T-helper 17 cell (primary cell): ENCODE results near the gene XRN2. TPM values are rescaled to one million over a fixed set of nuclear protein-coding genes. Genes with fewer than 3 reads are reported as not detected.
A peak's percentile ranks its signal among the peaks of the same experiment; 100 is the strongest.

Source experiments
- ATAC-seq: fragments of 150-1000 bp; cut with Tn5 transposase; 2 replicates; pipeline ENCODE4 v1.10.0; 2021; ENCODE audit warnings: mild to moderate bottlenecking, moderate library complexity
- DNase-seq, 3 donors: peaks; one replicate each; pipeline versions ENCODE4 v3.0.0 to v3.0.0-alpha.2; 2020 to 2021
- H3K9me3 ChIP-seq: one replicate; pipeline ENCODE4 v1.7.0; 2013; ENCODE audit warnings: low read length, mild to moderate bottlenecking; ENCODE audit not compliant: control insufficient read depth, poor library complexity, severe bottlenecking
- H3K27ac Mint-ChIP-seq: one replicate; pipeline ENCODE4 v1.8.0; 2022; ENCODE audit warnings: mild to moderate bottlenecking, moderate library complexity, mixed read lengths
- H3K27me3 Mint-ChIP-seq: one replicate; pipeline ENCODE4 v1.8.0; 2022; ENCODE audit warnings: mixed read lengths
- H3K36me3 Mint-ChIP-seq: one replicate; pipeline ENCODE4 v1.8.0; 2022; ENCODE audit warnings: low read depth, mixed read lengths
- H3K4me1 Mint-ChIP-seq: one replicate; pipeline ENCODE4 v1.8.0; 2022; ENCODE audit warnings: mild to moderate bottlenecking, mixed read lengths
- H3K4me3 Mint-ChIP-seq: one replicate; pipeline ENCODE4 v1.8.0; 2022; ENCODE audit warnings: mild to moderate bottlenecking, moderate library complexity, mixed read lengths
- total RNA-seq, 4 donors: library from RNA in 2 of 4; stranded (reverse) in 2 of 4; gene quantifications; one replicate each; pipeline ENCODE4 v1.2.3 and lab custom pipeline; 2022 to 2026

XRN2 gene
- total RNA-seq, 2 donors from 2014 or later = 53.7 to 59.2 TPM

GRCh38 chr20:21278829-21279228, 24.3 kb upstream of the XRN2 start:
- H3K4me1 Mint-ChIP-seq = peaks cover 17% of the 10 kb centered on the region
- H3K27me3 Mint-ChIP-seq = peaks cover 18% of the 10 kb centered on the region

DNA sequence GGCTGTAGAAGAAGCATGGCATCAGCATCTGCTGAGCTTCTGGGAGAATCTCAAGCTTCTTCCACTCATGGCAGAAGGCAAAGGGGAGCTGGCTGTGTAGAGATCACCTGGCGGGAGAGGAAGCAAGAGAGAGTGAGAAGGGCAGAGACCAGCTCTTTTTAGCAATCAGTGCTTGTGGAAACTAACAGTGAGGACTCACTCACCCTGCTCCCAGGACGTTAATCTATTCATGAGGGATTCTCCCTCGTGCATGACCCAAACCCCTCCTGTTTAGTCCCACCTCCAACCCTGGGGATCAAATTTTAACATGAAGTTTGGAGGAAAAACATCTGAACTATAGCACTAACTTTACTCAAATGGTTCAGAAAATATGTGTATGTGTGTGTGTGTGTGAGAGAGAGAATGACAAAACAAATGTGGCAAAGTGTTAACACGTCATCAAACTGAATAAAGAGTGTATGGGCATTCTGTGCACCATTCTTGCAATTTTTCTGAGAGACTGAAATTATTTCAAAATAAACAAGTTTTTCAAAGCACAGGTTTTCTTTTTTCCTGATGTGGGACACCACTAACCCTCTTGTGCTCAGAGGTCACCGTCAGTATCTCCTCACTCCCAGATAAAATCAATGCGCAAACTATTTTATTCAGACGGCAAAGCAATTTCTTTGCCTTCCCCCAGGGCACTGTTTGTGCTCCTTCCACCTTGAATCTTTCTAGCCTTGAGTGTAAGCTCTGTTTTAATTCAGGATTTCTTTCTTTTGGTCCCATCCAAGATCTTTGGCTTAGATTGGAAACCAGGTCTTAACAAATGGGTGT, 23.2 kb upstream of the XRN2 start:
- Mint-ChIP-seq H3K4me3 (no peak overlapping the region), H3K4me1 (peaks cover 17% of the 10 kb centered on the region), H3K27me3 (peaks cover 14% of the 10 kb centered on the region), H3K27ac (no peak overlapping the region), H3K36me3 (no peaks in the 10 kb centered on the region)
- ATAC-seq (no peak), DNase-seq (no peak)
- H3K9me3 ChIP-seq = no peaks in the 10 kb centered on the region

More at GRCh38 chr20:21278829-21279228, 24.3 kb upstream of the XRN2 start:
- DNase-seq (no peak), ATAC-seq (no peak)
- Mint-ChIP-seq H3K27ac (no peak overlapping the region), H3K36me3 (no peaks in the 10 kb centered on the region), H3K4me3 (no peak overlapping the region)
- H3K9me3 ChIP-seq = no peaks in the 10 kb centered on the region

GRCh38 chr20:21280522-21281016, 22.6 kb upstream of the XRN2 start:
- H3K9me3 ChIP-seq = no peaks in the 10 kb centered on the region
- DNase-seq = no peak
- no peak overlapping the region for H3K27ac Mint-ChIP-seq
- H3K4me1 Mint-ChIP-seq = peaks cover 17% of the 10 kb centered on the region
- H3K4me3 Mint-ChIP-seq = no peak overlapping the region
- no peak for ATAC-seq
- H3K36me3 Mint-ChIP-seq = no peaks in the 10 kb centered on the region
- peaks cover 13% of the 10 kb centered on the region for H3K27me3 Mint-ChIP-seq

DNA sequence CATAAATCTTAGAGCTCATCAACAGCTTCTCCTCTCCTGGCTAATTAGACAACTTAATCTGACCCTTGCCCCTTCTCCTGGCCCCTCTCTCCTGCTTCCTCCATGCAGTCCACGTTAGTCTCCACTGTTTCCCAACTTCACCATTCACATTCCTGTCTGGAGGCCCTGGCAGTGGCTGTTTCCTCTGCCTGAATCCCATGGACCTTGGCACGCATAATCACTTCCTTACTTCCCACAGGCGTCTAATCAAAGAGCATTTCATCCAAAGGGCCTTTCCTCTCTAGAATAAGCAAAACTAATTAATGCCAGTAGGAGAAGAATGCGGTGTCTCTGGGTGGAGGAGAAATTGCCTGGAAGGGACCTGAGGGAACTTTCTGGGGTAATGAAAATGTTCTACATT, 16.4 kb upstream of the XRN2 start:
- DNase-seq (no peak), ATAC-seq (no peak)
- no peaks in the 10 kb centered on the region for H3K9me3 ChIP-seq
- Mint-ChIP-seq H3K36me3 (no peaks in the 10 kb centered on the region), H3K4me3 (no peak overlapping the region), H3K4me1 (no peaks in the 10 kb centered on the region), H3K27me3 (peaks cover 34% of the 10 kb centered on the region), H3K27ac (no peak overlapping the region)

- Mint-ChIP-seq H3K36me3 (no peaks in the 10 kb centered on the region), H3K27me3 (peaks cover 43% of the 10 kb centered on the region), H3K27ac (no peak overlapping the region), H3K4me1 (no peaks in the 10 kb centered on the region), H3K4me3 (no peak overlapping the region)
- no peak for DNase-seq
- no peaks in the 10 kb centered on the region for H3K9me3 ChIP-seq
- no peak for ATAC-seq
Measured at GRCh38 chr20:21288587-21289370, 14.4 kb upstream of the XRN2 start.

DNA sequence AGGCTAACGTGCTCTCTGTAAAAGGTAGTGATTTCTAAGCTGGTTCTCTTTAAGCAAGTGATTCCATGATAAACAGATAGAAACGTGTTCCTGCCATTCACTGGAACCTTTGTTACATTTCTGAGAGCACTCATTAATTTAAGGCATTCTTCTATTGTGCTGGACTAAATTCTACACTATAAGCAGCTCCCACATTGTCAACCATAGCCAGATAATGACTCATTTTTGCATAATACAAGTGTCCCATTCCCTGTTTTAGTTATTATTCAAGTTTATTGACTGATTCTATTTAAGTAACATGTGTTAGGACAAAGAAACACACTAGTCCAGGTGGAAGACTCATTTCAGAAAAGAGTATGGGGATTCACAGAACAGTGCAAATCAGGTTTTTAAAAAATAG, 13.5 kb upstream of the XRN2 start:
- Mint-ChIP-seq H3K27ac (no peak overlapping the region), H3K36me3 (no peaks in the 10 kb centered on the region), H3K4me3 (no peak overlapping the region), H3K27me3 (peaks cover 48% of the 10 kb centered on the region), H3K4me1 (no peaks in the 10 kb centered on the region)
- H3K9me3 ChIP-seq = no peaks in the 10 kb centered on the region
- DNase-seq = no peak
- ATAC-seq = no peak

DNA sequence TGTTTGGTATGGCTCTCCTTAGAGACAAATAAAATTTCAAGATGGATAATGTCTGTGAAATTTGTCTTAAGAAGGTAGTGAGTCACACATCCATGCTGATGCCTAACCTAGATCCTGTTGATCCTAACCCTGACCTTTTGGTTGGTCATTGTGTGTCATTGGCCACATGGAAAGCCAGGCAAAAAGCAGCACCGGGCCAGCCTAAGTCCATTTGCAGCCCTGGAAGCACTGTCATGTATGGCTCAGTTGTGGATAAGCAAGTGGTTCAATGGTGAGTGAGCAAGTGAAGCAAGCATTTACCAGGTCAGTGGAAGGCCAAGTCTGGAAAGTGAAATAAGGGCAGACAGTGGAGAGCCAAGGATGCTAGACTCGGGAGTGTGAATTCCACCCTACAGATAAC, 12.1 kb upstream of the XRN2 start:
- no peaks in the 10 kb centered on the region for H3K4me1 Mint-ChIP-seq
- no peaks in the 10 kb centered on the region for H3K36me3 Mint-ChIP-seq
- DNase-seq = no peak
- no peaks in the 10 kb centered on the region for H3K9me3 ChIP-seq
- H3K27ac Mint-ChIP-seq = no peak overlapping the region
- H3K4me3 Mint-ChIP-seq = no peak overlapping the region
- H3K27me3 Mint-ChIP-seq = peaks cover 44% of the 10 kb centered on the region
- no peak for ATAC-seq

GRCh38 chr20:21294755-21295154, 8.4 kb upstream of the XRN2 start:
- Mint-ChIP-seq H3K27ac (no peak overlapping the region), H3K36me3 (peaks cover 3% of the 10 kb centered on the region), H3K27me3 (peaks cover 53% of the 10 kb centered on the region), H3K4me3 (no peak overlapping the region), H3K4me1 (peaks cover 3% of the 10 kb centered on the region)
- no peaks in the 10 kb centered on the region for H3K9me3 ChIP-seq
- ATAC-seq (no peak), DNase-seq (no peak)

DNA sequence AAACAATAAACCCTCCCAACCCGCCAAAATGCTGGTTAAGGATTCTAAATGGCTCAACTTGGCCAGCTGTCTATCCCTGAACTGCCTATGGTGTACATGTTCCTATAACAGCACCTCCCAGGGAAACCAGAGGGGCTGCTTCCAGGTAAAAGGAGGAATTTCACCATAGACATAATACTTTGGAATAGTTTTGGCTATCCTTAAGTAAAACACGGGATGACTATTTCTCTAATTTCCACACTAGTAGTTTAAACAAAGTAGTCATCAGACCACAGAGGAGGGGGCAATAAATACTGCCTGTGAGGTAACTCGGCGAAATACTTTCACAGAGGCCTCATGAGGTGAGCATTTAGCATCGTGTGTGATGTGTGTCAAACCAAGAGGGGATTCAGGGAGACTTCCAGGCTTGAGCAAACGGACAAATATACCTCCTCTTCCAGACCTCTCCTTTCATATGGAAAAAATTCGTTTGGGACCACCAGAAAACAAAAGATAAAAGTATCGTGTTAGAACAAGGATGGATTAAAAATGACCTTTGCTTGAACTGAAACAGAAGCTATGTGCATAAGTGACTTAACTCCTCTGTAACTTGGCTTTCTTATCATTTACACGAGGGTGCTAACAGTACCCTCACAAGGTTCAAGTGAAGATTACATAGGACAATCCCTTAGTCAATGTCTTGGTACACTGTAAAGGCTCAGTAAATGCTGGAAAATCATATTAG, 1.0 kb upstream of the XRN2 start:
- DNase-seq = no peak
- Mint-ChIP-seq H3K36me3 (peaks cover 8% of the 10 kb centered on the region), H3K4me3 (peak overlapping the region; percentile 97), H3K4me1 (peaks cover 29% of the 10 kb centered on the region), H3K27ac (peak overlapping the region; percentile 94), H3K27me3 (peaks cover 25% of the 10 kb centered on the region)
- no peaks in the 10 kb centered on the region for H3K9me3 ChIP-seq
- ATAC-seq = no peak

GRCh38 chr20:21302664-21303060, 469 bp upstream of the XRN2 start:
- H3K36me3 Mint-ChIP-seq = peaks cover 7% of the 10 kb centered on the region
- peaks cover 20% of the 10 kb centered on the region for H3K27me3 Mint-ChIP-seq
- DNase-seq = no peak
- H3K4me1 Mint-ChIP-seq = peaks cover 27% of the 10 kb centered on the region
- peak overlapping the region; percentile 94 for H3K27ac Mint-ChIP-seq
- H3K9me3 ChIP-seq = no peaks in the 10 kb centered on the region
- ATAC-seq = peak; percentile 29
- H3K4me3 Mint-ChIP-seq = peak overlapping the region; percentile 97

- Mint-ChIP-seq H3K36me3 (peaks cover 5% of the 10 kb centered on the region), H3K4me3 (peak overlapping the region; percentile 97), H3K27me3 (peaks cover 11% of the 10 kb centered on the region), H3K4me1 (peaks cover 32% of the 10 kb centered on the region), H3K27ac (peak overlapping the region; percentile 94)
- no peaks in the 10 kb centered on the region for H3K9me3 ChIP-seq
- ATAC-seq = peak; percentile 19
- no peak for DNase-seq
Measured at GRCh38 chr20:21303872-21304586, 898 bp downstream of the XRN2 start.

GRCh38 chr20:21308340-21308739, 5.2 kb downstream of the XRN2 start:
- Mint-ChIP-seq H3K36me3 (peaks cover 4% of the 10 kb centered on the region), H3K4me3 (peak overlapping the region; percentile 19), H3K27me3 (no peaks in the 10 kb centered on the region), H3K4me1 (peaks cover 52% of the 10 kb centered on the region), H3K27ac (peak overlapping the region; percentile 19)
- no peaks in the 10 kb centered on the region for H3K9me3 ChIP-seq
- ATAC-seq (no peak), DNase-seq (no peak)
